NCI-H69 (cell line): Measurements from ENCODE around the gene ZC3H13.
A peak's percentile ranks its signal among the peaks of the same experiment; 100 is the strongest.

Experiments
- DNase-seq: peaks from one replicate; lab custom pipeline; 2025; lab: John Stamatoyannopoulos, UW

The ZC3H13 gene

DNA sequence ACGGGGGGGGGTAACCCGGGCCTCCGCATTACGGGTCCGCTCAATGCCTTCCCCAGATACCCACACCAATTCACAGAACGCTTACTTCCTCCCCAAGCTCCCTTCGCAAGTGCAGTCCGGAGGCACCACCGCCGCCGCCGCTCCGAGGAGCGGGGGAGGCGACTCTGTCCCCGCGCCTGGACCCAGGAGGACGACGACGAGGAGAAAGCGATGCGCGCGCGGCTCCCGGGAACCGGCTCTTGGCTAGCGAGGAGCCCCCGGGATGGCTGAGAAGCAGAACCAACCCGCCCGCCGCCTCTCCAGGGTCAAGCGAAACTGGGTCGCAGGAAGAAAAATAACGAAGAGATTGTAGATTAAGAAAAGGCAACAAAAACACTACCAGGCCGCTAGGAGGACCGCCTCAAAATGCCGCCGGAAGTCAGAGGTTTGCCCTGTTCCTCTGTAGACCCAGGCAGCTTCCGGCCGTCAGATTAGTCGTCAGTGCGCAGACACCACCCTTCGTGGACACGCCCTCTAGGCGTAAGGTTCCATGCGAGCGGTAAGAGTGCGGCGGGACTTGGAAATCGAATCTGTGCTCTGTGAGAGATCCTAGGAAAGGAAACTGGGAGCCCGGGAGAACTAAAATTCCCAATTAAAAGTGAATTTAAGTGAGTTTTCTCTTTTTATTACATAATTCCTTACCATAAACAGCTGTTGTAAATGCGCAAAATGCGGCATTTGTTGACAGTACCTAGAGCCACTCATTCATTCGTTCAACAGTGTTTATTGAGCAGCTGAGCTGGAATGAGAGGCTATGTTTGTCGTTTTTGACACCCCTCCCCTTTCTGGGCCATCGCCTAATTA, at the start of gene ZC3H13:
Gene ZC3H13 (minus strand): TSS at position 428 of the 843 bp plus-strand sequence. CDS start 7,239 bp downstream, outside the sequence.
- peak; percentile 94 for DNase-seq

GRCh38 chr13:46102255-46102605, 49.7 kb upstream of the ZC3H13 start:
- DNase-seq, result no peak

- DNase-seq, result peak; percentile 63
These were observed 49.1 kb upstream of the ZC3H13 start for GRCh38 chr13:46101484-46102254.

GRCh38 chr13:46101002-46101401, 48.5 kb upstream of the ZC3H13 start:
- no peak for DNase-seq

DNA sequence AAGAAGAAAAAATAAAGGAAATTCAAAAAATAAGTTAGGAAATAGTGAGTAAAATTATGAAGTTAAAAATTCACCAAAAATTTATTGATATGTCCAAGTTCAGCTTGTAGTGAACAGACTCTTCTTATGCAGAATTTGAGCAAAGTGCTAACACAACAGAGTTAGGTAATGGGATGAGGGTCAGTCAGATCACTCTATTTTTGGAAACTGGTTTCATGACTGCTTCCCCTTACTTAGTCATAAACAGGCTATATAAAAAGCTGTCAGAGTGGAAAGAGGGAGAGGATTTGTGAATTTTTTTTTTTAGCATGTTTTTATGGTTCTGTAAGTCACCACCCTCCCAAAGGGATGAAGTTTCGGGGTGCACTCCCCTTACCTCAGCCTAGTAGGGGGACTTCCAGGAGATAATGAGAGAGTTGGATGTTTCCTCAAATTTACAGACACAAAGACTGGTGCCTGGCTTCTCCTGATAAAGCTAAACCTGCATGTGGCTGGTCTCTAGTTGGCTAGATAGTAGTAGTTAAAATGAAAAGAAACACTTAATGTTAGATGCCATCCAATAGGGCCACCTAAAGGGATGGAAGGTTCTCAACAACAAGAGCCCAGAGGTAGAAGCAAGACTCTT, 47.8 kb upstream of the ZC3H13 start:
- DNase-seq, result no peak

DNA sequence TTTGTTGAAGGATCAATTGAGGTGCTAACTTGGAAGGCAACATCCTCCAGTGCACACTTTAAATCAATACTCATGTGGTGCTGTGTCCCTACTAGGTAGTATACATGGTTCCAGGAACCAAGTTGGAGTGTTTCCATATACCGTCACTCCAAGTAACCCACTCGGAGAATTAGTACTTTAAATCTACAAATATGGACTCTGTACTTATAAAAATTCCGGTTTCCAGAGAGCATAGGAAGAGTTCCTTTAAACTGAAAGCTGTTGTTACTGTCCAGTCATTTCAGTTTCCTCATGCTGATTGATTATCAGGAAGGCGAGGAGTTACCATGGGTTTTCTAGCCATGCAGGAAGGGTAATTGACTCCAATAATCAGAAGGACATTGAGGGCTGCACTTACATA, 45.1 kb upstream of the ZC3H13 start:
- DNase-seq, result no peak

GRCh38 chr13:46097015-46097414, 44.5 kb upstream of the ZC3H13 start:
- DNase-seq, result peak; percentile 39

- no peak for DNase-seq
These were observed 41.9 kb upstream of the ZC3H13 start for GRCh38 chr13:46094478-46094877.

GRCh38 chr13:46088821-46089562, 36.4 kb upstream of the ZC3H13 start:
- DNase-seq, result no peak

- DNase-seq, result no peak
These were observed 34.9 kb upstream of the ZC3H13 start for GRCh38 chr13:46087481-46087880.

DNA sequence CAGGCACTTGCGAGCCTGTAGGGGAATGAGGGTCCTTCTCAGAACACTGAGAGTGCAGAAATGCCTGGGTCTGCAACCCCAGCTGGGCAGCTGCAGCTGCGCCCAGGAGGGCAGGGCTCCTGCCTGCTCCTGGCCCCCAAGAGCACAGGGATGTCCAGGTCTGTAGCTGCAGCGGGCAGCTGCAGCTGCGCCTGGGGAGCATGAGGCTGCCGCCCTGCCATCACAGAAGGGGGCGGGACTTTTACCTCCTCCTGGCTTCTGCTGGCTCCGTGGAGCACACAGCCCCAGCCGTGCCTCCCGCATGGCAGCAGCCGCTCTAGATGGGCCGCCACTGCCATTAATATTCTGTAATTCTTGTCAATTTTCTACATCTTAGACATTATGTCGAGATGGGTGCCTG, 34.4 kb upstream of the ZC3H13 start:
- DNase-seq, result no peak

- DNase-seq, result no peak
These were observed 33.9 kb upstream of the ZC3H13 start for GRCh38 chr13:46086421-46086922.

DNA sequence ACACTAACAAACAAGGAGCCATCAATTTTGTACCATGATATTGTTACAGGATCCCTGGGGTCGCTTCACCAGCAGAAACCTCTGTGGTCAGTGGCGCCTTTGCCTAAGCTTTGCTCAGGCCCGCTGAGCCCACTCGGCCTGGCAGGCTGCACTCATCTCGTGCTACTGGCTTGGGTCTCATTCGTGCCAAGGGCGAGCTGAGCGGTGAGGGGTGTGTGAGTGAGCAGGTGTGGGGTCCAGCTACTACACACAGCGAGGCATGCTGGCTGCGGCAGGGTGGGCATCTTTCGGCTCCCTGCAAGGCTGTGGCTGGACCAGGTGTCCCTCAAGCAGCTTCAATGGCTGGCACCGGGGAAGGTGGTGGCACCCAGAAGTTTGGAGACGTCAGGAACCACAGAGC, 33.2 kb upstream of the ZC3H13 start:
- no peak for DNase-seq

- DNase-seq, result no peak
These were observed 29.8 kb upstream of the ZC3H13 start for GRCh38 chr13:46082324-46082723.

- no peak for DNase-seq
These were observed 27.2 kb upstream of the ZC3H13 start for GRCh38 chr13:46079770-46080169.

DNA sequence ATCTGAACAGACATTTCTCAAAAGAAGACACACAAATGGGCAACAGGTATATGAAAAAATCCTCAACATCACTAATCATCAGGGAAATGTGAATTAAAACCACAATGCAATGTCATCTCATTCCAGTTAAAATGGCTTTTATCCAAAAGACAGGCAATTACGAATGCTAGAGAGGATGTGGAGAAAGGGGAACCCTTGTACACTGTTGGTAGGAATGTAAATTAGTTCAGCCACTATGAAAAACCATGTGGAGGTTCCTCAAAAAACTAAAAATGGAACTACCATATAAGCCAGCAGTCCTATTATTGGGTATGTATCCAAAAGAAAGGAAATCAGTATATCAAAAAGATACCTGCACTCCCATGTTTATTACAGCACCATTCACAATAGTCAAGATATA, 24.7 kb upstream of the ZC3H13 start:
- no peak for DNase-seq

GRCh38 chr13:46076827-46077226, 24.3 kb upstream of the ZC3H13 start:
- DNase-seq, result no peak

GRCh38 chr13:46075811-46076210, 23.3 kb upstream of the ZC3H13 start:
- DNase-seq, result no peak

- DNase-seq, result no peak
These were observed 19.2 kb upstream of the ZC3H13 start for GRCh38 chr13:46071590-46072249.

GRCh38 chr13:46063292-46063691, 10.7 kb upstream of the ZC3H13 start:
- no peak for DNase-seq

DNA sequence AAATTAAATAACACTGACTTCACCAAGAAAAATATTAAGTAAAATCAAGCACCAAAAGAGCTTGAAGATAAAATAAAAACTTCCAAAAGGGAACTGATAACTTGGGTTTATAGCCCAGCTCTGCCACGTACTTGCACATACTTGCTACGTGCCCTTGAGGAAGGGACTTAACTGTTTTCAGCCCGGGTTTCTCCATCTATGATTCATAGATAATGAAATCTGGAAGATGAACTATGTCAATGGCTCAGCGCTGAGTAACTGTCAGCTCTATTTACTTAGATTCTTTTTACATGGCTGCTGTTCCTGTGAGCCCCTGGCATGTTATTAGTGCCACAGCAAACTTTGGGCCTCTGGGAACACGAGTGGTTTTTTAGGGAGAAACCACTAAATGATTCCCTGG, 9.6 kb upstream of the ZC3H13 start:
- no peak for DNase-seq
